Keratinocyte (primary cell): ENCODE data around the gene NODAL. TPM values are rescaled to one million over a fixed set of nuclear protein-coding genes. Genes with fewer than 3 reads are reported as not detected.

Experiments
- DNase-seq: peaks from one replicate; pipeline ENCODE4 v3.0.0-alpha.2; 2011; ENCODE audit warnings: low read depth, missing footprints, low spot score
- FAIRE-seq: peaks from 2 replicates; lab custom pipeline; 2011; peaks lifted over from hg19 to GRCh38; lab: Jason Lieb, UNC
- H2AFZ ChIP-seq: 2 replicates; pipeline ENCODE4 v1.6.0; 2012; ENCODE audit warnings: low read length, control low read depth, inconsistent platforms; ENCODE audit not compliant: control insufficient read depth
- H3K27ac ChIP-seq: 2 replicates; pipeline ENCODE4 v1.5.1; 2011; ENCODE audit warnings: low read length; ENCODE audit not compliant: control insufficient read depth, insufficient read depth
- H3K27me3 ChIP-seq: 3 replicates; pipeline ENCODE4 v1.6.0; 2011; ENCODE audit warnings: low read length; ENCODE audit not compliant: control insufficient read depth, insufficient read depth; ENCODE audit errors: extremely low read depth
- H3K36me3 ChIP-seq, 2 experiments: 2 replicates in 1 of 2; 3 replicates in 1 of 2; pipeline ENCODE4 v1.5.1; 2011; ENCODE audit warnings: low read length in 2 of 2, mild to moderate bottlenecking in 1 of 2; ENCODE audit not compliant: control insufficient read depth in 2 of 2, insufficient read depth in 2 of 2; ENCODE audit errors: extremely low read depth in 1 of 2
- H3K4me1 ChIP-seq: 3 replicates; pipeline ENCODE4 v1.5.1; 2011; ENCODE audit warnings: low read length; ENCODE audit not compliant: control insufficient read depth, insufficient read depth; ENCODE audit errors: extremely low read depth
- H3K4me2 ChIP-seq: 3 replicates; pipeline ENCODE4 v1.6.0; 2011; ENCODE audit warnings: low read depth, low read length; ENCODE audit not compliant: control insufficient read depth, insufficient read depth; ENCODE audit errors: extremely low read depth
- H3K4me3 ChIP-seq, 3 experiments: fragments of 200-600 bp in 1 of 3; sonication (generic) in 1 of 3; 2 replicates in 2 of 3; 3 replicates in 1 of 3; pipeline ENCODE4 v1.5.1; 2011 to 2016; ENCODE audit warnings: low read length in 3 of 3, mild to moderate bottlenecking in 3 of 3, control low read depth in 2 of 3, inconsistent platforms in 1 of 3, low read depth in 1 of 3, mixed read lengths in 1 of 3, mixed run types in 1 of 3, moderate library complexity in 1 of 3; ENCODE audit not compliant: control insufficient read depth in 2 of 3, insufficient read depth in 2 of 3; ENCODE audit errors: extremely low read depth in 1 of 3
- H3K79me2 ChIP-seq: 2 replicates; pipeline ENCODE4 v1.6.0; 2012; ENCODE audit warnings: low read length; ENCODE audit not compliant: control insufficient read depth, insufficient read depth
- H3K9ac ChIP-seq: 3 replicates; pipeline ENCODE4 v1.6.0; 2011; ENCODE audit warnings: low read length; ENCODE audit not compliant: control insufficient read depth, insufficient read depth; ENCODE audit errors: extremely low read depth
- H3K9me1 ChIP-seq: 3 replicates; pipeline ENCODE4 v1.6.0; 2011; ENCODE audit warnings: low read length; ENCODE audit not compliant: control insufficient read depth, insufficient read depth; ENCODE audit errors: extremely low read depth
- H3K9me3 ChIP-seq: 2 replicates; pipeline ENCODE4 v1.5.1; 2012; ENCODE audit warnings: low read depth, low read length; ENCODE audit not compliant: control insufficient read depth
- H4K20me1 ChIP-seq: 3 replicates; pipeline ENCODE4 v1.6.0; 2011; ENCODE audit warnings: low read length; ENCODE audit not compliant: control insufficient read depth, insufficient read depth; ENCODE audit errors: extremely low read depth
- EZH2 ChIP-seq: IDR thresholded peaks from one replicate; pipeline ENCODE4 v1.6.1; 2012; ENCODE audit warnings: inconsistent platforms, mild to moderate bottlenecking, low read length, moderate library complexity
- dilution Hi-C: fragments of 300-500 bp; cut with MboI; formaldehyde crosslinking; loops from one replicate; pipeline ENCODE4 v1.7.0; 2020; ENCODE audit warnings: low sequenced_read_pairs; ENCODE audit not compliant: extremely low pct_ligation_motif_present
- polyA plus RNA-seq, 5 experiments: library from polyadenylated mRNA; depleted of rRNA in 3 of 5; stranded (reverse) in 3 of 5; stranded (forward) in 1 of 5; unstranded in 1 of 5; fragments of >200 nt; gene quantifications; 1 replicate in 1 of 5; 2 replicates in 3 of 5; 3 replicates in 1 of 5; pipeline versions ENCODE4 v1.2.1 to v1.2.3, GENCODE V29; 2011 to 2012; ENCODE audit warnings: missing spikeins in 2 of 5, low read depth in 1 of 5, low replicate concordance in 1 of 5
- TF ChIP-seq, protein P1 (sequence below), 3 experiments: IDR thresholded peaks in 1 of 3; conservative IDR thresholded peaks in 1 of 3; optimal IDR thresholded peaks in 1 of 3; 2 replicates in 2 of 3; 3 replicates in 1 of 3; pipeline versions ENCODE3 to v1.5.1; 2011; ENCODE audit warnings: low read length in 3 of 3, mild to moderate bottlenecking in 3 of 3, moderate library complexity in 2 of 3, control low read depth in 1 of 3, inconsistent platforms in 1 of 3; ENCODE audit not compliant: insufficient read depth in 2 of 3; ENCODE audit errors: extremely low read depth in 1 of 3

The NODAL gene
- polyA plus RNA-seq, 1 donor (not counting 4 experiments of a cell fraction or from before 2014, with no cell fraction given): 0.46 TPM

- no peak overlapping the region for H3K4me3 ChIP-seq
- TF ChIP-seq, protein P1, sequence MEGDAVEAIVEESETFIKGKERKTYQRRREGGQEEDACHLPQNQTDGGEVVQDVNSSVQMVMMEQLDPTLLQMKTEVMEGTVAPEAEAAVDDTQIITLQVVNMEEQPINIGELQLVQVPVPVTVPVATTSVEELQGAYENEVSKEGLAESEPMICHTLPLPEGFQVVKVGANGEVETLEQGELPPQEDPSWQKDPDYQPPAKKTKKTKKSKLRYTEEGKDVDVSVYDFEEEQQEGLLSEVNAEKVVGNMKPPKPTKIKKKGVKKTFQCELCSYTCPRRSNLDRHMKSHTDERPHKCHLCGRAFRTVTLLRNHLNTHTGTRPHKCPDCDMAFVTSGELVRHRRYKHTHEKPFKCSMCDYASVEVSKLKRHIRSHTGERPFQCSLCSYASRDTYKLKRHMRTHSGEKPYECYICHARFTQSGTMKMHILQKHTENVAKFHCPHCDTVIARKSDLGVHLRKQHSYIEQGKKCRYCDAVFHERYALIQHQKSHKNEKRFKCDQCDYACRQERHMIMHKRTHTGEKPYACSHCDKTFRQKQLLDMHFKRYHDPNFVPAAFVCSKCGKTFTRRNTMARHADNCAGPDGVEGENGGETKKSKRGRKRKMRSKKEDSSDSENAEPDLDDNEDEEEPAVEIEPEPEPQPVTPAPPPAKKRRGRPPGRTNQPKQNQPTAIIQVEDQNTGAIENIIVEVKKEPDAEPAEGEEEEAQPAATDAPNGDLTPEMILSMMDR (optimal IDR thresholded peaks at IDR 0.05 in 1 of 3, IDR thresholded peaks at IDR 0.05 in 1 of 3, conservative IDR thresholded peaks at IDR 0.05 in 1 of 3; ENCODE audit: extremely low read depth in 1 of 3, insufficient read depth in 2 of 3, low read length in 3 of 3): no peak
- H3K79me2 ChIP-seq: no peaks in the 10 kb centered on the region
- H3K9me3 ChIP-seq: no peaks in the 10 kb centered on the region
- dilution Hi-C loops: no loop called here
- no peaks in the 10 kb centered on the region for H3K9me1 ChIP-seq
- H3K36me3 ChIP-seq: peaks cover 33 to 37% of the 10 kb centered on the region in 2 experiments
- H4K20me1 ChIP-seq: no peaks in the 10 kb centered on the region
- no peaks in the 10 kb centered on the region for H3K27me3 ChIP-seq
- no peak overlapping the region for H2AFZ ChIP-seq
- no peak overlapping the region for H3K9ac ChIP-seq
- FAIRE-seq (no peak), DNase-seq (no peak)
- H3K4me1 ChIP-seq: no peaks in the 10 kb centered on the region
- H3K27ac ChIP-seq: no peak overlapping the region
- H3K4me2 ChIP-seq: no peak overlapping the region
Observed at GRCh38 chr10:70425096-70425495, 16.4 kb downstream of the NODAL start.

DNA sequence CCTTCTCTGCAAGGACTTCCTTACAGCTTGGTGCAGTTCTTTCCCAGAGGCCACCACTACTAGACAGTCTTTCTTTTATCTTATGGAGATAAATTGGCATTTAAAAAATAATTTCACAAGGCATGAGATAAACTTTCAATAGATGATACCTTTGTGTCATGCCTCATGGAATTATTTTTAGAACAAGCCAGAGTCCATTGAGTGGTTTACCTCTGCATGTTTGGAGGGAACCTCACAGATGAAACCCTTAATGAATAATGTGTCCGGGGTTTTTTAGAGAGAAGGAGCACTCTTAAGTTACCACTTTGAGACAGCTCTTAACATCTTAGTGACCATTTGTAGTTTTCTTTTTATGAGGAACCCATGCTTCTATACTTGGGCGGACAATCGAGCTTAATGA, 17.2 kb downstream of the NODAL start:
- no peak for FAIRE-seq
- no peak overlapping the region for H2AFZ ChIP-seq
- dilution Hi-C loops: no loop called here
- H3K4me1 ChIP-seq: no peaks in the 10 kb centered on the region
- TF ChIP-seq EZH2: no peak
- TF ChIP-seq, protein P1 (optimal IDR thresholded peaks at IDR 0.05 in 1 of 3, IDR thresholded peaks at IDR 0.05 in 1 of 3, conservative IDR thresholded peaks at IDR 0.05 in 1 of 3; ENCODE audit: extremely low read depth in 1 of 3, insufficient read depth in 2 of 3, low read length in 3 of 3): no peak
- H3K27me3 ChIP-seq: no peaks in the 10 kb centered on the region
- no peak overlapping the region for H3K27ac ChIP-seq
- H3K4me3 ChIP-seq: no peak overlapping the region
- H4K20me1 ChIP-seq: no peaks in the 10 kb centered on the region
- H3K9me3 ChIP-seq: no peaks in the 10 kb centered on the region
- DNase-seq: no peak
- H3K79me2 ChIP-seq: no peaks in the 10 kb centered on the region
- no peak overlapping the region for H3K4me2 ChIP-seq
- peaks cover 33 to 35% of the 10 kb centered on the region in 2 experiments for H3K36me3 ChIP-seq
- H3K9ac ChIP-seq: no peak overlapping the region
- no peaks in the 10 kb centered on the region for H3K9me1 ChIP-seq
